GM21576 (cell line): Measurements from ENCODE around the gene A4GALT.

Experiments
- ATAC-seq: cut with Tn5 transposase; IDR thresholded peaks from one replicate; pipeline ENCODE4 v1.9.1; 2021; ENCODE audit warnings: mild to moderate bottlenecking, moderate library complexity; ENCODE audit not compliant: unreplicated experiment

The A4GALT gene

DNA sequence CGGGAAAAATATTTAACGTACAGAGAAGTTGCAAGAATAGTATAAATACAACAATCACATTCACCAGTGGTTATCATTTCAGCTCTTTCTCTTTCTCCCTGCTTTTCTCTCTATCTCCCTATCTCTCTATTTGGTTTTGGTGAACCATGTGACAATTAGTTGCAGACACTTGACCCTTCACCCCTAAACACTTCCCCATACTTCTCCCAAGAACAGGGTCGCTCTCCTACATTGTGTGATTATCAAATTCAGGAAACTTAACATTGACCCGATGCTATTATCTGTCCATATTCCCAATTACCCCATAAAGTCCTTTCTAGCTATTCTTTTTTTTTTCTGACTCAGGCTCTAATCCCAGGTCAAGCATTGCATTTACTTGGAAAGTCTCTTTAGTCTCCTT, 66.7 kb downstream of the A4GALT start:
- ATAC-seq: no peak

DNA sequence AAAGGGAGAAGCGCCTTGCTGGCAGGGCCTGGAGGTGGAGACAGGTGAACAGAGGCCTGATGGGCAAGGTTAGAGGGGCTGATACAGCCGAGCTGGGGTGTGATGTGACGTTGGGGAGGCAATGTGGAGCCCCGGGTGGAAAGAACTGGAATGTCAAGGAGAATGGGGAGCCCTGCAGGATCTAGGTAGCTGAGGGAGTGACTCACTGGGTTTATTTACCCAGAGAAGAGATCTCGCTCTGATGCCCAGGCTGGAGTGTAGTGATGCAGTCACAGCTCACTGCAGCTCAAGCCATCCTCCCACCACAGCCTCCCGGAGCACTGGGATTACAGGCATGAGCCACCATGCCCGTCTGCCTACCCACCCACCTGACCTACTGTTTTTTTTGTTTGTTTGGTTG, 69.5 kb downstream of the A4GALT start:
- no peak for ATAC-seq

DNA sequence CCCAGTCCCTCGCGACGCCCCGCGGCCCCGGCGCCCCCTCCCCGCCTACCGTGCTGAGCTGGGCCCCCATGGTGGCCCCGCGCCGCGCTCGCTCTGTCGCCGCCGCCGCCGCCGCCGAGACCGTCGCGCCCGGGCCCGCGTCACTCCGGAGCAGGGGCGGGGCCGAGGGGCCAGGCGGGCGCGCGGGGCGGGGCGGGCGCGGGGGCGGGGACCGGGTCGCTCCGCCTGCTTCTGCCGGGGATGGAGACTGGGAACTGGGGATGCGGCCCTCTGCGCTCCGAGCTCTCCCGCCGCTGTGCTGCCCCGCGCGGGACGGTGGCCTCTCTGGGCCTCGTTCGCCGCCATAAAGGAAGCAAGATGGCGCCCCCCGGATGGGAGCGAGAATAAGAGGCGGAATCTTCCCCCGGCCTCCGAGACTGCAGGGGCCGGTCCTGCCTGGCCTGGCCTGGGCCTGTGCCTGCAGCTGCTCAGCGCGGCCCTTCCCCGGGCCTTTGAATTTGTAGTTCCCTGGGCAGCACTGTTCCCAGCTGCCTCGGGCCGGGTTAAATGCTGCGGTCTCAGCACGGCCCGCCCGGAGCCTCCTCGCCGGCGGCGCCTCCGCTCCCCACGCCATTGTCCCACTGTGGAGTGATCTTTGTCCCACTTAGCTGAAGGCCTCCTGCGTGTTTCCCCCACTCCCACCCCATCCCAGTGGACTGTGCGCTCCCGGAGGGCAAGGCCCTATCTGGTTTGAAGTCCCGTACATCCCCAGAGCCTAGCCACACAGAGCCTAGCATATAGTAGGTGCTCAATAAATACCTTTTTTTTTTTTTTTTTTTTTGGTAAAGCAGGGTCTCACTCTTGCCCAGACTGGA, 71.2 kb downstream of the A4GALT start, which contains the start of gene CYB5R3:
CYB5R3 (minus strand) TSS at position 147 of the 854 bp plus-strand sequence; CDS start at position 70, 77 bp downstream.
- peak; percentile 56 for ATAC-seq

DNA sequence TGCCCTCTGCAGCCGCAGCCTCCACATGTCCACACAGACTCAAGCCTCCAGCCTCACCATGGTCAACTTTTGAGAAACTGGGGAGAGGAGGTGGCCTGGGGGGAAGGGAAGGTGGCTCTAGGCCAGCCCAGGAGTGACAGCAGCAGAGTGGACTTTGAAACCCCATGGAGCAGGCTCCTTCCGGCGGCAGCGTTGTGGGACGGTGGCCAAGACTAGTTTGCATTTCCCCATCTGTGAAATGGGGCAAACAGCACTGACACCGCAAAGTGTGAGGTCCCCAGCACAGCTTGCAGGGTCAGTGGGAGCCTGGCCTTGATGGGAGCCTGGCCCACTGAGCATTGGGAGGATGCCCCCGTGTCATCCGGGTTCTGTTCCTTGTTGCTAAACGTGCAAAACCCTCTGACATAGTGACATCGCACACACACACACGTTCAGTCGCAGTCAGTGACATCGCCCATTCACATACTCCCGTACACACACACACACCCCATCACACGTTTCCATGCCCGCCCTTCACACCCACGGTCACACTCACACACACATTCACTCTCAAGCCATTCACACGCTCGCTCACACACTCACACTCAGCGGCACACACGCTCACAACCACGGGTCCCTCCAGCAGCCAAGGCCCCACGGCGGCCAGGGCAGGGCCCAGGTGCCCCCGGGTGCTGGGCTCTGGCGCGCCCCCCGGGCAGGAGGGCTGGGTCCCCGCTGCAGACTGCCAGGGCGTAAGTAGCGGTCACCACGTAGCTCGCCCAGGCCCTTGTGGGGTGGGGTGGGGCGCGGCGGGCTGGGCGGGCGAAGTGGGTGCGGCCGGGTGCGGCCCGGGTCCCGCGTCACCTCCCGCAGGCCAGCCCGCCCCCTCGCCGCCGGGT, 72.1 kb downstream of the A4GALT start:
- peak; percentile 6 for ATAC-seq

DNA sequence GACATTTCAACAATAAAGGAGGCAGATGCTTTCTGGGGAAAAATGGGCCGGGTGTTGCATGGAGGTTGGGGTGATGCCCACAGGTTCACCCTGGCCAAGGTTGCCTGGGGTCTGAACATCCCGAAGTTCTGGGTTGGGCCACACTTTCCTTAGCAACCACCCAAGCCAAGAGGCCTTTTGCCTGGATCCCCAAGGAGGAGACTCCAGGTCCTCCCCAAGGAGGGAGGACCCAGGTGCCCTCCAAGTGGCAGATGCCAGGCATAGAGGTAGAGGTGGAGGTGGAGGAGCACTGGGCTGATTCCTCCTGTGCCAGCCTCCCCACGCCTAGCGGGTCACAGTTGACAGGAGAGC, 72.7 kb downstream of the A4GALT start:
- ATAC-seq: no peak

DNA sequence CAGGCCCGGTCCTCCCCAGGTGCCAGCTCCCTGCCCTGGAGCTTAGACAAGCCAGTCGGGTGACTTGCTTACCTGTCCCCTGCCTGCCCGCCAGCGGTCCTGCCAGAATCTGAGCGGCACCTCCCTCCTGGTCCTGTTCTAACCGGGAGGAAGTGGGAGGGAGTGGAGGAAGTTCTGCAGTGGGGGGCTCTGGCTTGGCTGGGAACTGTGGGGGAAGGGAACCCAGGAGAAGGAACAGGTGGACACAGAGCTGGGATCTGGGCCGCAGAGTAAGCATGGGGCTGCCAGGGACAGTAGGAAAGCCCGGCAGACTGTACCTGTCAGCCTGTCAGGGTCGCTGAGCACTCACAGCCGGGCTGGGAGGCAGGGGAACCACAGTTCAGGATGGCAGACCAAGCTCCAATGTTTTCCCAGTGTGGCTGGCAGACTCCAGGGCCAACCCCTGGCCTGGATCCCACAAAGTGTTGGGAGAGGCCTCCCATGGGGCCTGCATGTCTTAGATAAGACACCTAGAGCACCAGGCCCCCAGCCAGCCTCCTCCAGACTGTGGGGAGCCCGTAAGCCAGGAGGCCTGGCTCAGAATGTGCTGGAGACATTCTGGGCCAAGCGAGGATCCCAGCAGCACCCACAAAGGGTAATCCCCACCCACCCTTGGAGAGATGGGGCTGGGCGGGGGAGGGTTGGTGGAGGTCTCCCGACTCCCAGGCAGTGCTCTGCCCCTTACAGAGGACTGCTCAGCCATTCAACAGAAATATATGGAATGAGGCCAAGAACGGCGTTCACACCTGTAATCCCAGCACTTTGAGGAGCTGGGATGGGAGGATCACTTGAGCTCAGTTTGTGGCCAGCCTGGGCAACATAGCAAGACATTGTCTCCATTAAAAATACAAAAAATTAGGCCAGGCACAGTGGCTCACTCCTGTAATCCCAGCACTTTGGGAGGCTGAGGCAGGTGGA, 73.8 kb downstream of the A4GALT start:
- ATAC-seq: no peak

DNA sequence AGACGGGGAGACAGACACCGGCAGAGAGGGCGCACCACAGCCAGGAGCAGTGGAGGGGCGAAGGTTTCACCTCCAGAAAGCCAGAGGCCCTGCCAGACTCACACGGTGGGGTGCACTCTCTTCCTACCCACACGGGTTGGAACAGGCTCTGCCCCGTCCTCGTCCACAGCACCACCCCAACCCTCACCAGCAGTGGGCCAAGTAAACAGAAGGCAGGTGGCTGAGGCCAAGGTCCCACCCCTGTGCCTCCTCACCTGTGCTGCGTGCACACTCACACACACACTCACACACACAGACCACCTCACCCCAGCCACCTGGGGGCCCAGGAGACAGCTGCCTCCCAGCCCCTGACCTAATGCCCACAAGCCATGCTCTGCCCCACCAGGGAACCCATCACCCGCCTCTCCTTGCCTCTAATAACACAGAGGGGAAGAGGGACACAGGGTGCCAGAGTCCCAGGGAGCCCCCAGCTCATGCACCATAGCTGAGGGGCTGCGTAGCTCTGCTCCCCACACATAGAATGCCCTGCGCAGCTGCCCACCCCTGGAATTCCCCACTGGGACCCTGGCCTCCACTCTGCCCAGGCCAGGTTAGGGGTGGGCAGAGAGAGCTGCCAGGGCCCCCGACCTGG, 74.6 kb downstream of the A4GALT start:
- ATAC-seq: no peak

DNA sequence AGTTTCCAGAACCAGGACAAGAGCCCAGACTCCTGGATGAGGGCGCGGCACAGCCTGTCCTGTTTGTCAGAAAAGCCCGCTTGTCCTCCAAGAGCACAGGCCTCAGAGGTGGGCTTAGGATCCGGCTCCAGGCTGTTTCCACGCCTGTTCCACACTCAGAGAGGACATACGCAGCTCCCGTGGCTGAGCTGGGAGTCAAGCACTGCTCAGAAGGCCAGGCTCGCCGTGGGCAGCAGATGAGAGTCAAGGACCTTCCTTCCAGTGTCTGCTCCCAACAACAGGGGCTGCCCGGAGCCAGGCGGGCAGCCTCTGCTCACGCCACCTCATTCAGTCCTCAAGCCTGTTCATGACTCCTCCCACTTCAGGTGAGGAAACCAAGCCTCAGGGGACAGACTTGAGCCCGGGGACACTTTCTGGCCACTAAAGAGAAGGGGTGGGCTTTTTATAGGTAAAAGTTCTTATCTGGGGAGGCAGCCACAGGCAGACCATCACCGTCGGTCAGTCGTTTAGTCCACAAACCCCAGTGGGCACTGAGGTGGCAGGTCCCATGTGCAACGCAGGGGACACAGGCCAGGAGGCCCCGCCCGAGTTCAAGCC, 75.2 kb downstream of the A4GALT start:
- no peak for ATAC-seq

DNA sequence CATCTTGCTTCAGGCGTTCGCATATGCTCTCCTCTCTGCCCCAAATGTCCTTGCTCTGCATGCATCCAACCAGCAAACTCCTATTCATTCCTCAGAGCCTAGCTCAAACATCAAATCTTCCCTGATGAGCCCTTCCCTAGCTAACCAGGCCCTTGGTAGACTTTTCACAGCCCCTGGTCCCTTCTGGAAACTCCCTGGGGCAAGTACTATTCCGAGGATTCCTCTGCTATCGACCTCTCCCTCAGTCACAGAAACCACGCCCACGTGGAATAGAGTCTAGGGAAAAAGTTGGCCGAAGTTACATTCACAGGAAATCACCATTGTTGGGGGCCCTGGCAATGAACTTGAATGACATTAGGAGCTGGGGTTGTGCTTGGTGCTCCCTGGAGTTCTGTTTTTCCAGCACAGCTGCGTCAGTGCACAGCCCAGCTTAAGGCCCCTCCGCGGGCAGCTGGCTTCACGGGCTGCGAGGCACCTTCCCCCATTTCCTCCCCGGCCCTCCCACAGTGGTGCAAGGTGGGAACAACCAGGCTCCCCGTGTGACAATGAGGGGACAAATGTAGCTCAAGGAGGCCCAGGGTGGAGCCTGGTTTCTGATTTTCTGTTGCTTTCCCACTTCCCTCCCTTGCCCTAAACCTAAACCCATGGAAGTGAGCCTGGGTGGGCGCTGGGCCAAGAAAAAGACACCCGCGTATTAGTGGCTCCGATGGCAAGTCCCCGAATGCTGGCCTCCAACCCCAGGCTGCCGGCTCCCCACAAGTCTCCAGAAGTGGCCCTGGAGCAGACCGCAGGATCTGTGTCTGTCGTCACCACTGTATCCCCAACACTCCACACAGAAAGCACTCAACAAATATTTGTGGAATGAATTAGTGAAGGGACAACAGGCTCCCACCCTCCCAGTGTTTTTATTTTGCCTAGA, 76.0 kb downstream of the A4GALT start:
- ATAC-seq: no peak

DNA sequence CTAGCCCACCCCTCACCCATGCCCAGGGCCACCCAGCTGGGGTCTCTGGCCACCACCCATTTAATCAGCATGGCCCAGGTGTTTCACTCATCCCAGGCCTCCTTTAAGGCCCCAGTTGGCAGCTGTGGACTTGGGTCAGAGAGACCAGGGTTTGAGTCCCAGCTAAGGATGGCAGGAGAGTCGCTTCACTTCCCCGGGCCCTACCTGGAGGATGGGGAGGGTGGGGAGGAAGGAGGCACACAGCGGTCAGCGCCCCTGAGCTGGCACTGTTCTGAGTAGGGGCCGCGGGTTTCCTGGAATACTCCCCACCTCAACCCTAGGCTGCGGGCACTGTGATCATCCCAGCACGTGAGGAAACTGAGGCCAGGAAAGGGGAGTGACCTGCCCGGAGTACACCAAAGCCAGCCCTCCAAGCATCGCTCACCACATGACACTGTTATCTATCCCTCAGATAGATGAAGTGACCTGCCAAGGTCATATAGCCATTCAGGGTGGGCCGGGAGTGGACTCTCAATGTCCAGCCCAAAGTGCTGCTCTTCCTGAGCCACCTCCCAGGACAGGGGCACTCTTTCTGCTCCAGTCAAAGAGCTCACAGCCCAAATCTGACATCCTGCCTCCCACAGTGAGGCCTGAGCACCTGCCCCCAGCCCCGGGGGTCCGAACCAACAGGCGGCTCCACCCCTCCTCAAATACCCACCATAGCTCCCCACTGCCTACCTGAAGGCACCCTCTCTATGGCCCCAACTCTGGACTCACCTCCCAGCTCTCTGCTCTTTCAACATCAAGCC, 76.8 kb downstream of the A4GALT start:
- no peak for ATAC-seq

DNA sequence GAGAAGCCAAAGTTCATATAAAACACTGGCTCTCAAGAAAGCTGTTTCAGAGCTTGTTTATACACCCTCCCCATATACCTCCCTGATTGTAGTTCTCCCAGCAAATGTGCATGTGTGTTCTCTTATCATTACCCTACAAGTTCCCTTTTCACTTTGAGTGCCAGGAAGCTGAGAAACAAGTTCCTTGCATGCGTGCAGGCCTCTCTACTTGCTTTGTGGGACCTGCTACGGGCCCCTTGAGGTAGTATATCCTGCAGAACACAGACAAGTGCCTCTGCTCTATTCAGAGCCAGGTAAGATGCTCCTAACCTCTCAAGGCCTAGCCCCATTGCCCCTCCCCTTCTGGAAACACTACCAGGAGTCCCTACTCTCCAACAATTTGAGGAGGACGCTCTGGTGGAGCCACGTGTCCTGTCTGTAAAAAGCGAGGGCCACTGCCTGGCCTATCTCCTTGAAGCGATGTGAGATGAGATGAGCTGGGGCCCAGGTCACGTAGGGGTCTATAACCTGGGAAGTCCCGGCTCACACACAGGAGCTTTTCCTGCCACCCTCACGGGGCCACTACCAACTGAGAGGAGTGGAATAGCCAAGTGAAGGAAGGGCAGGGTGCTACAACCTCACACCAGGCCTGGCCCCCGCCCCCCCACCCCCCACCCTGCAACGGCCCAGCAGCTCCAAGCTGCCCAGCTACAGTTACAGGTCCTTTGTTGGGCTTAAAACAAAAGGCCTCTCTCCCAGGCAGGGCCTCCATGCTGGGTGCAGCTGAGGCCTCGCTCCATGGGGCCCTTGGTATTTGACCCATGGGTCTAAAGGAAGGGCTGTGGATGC, 77.7 kb downstream of the A4GALT start:
- no peak for ATAC-seq
